ENCODE results near the gene DAW1.
"Not testable (repeated sequence)": the region's sequence is repeated elsewhere in the genome, so short reads cannot be mapped to it uniquely, and the experiment has no call there.

The DAW1 gene

DNA sequence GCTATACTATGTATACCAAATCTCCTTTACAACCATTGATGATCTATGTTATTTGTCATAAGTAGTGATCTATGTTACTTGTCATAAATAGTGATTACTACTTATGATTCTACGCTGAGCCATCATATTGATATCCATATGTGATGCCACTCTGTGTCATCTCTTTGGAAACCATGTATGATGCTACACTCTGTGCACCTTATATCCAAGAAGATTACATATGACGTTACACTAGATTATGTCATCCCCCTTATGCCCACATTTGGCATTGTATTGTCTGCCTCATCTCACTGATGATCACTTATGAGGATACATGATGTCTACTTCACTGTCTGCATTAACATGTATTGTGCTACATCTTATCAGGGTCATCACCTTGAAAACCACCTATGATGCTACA lies 42.9 kb downstream of the DAW1 start:
- DNase-seq (ENCODE audit: low spot score): no peak

DNA sequence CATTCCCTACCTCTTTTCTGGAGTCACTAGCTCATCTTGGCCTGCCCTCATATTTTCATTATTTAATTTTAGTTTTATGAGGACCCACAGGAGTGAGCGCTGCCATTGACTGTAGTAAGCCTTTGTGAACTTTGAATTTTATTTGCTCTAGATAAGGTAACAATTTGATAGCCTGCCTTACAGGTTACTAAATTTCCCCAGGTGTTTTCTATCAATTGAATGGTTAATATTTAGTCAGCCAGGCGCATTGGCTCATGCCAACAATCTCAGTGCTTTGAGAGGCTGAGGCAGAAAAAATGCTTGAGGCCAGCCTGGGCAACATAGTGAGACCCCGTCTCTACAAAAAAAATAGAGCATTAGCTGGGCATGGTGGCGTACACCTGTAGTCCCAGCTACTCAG lies 50.2 kb downstream of the DAW1 start:
- no peak for DNase-seq (ENCODE audit: low spot score)

DNA sequence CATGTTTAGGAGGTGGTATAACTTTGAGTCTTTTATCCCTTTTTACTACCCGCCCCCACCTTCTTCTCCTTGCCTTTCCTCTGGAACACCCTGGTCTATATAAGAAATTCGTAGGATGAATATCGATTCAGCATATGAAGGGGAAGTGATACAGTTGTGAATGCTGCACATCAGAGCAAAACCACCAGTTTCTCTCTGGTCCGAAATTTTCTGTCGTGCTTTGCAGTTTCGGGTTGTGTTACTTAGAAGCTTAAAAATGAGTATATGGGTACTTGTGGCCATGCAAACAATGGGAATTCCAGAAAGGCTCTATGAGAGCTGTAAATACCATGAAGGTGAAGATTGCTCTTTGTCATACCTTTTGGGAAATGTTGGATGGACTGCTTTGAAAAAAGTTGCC lies 60.6 kb downstream of the DAW1 start:
- no peak for DNase-seq (ENCODE audit: low spot score)

DNA sequence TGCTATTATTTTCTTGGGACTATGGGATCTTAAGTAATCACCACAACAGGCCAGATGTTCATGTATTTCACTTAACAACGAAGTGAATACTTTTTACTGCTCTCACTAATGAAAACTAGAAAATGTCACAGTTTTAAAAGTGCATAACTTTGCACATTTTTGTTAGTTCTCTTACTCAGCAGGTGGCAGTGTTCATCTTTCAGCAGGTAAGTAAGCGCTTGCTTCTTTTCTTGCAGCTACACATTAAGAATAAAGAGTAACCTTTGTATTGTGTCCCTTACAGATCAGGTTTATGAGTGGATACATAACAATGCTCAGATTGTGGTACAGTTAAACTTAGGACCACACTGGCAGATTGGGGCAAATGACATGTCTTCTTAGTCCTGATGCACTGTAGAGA lies 61.0 kb downstream of the DAW1 start:
- DNase-seq (ENCODE audit: low spot score): no peak

DNA sequence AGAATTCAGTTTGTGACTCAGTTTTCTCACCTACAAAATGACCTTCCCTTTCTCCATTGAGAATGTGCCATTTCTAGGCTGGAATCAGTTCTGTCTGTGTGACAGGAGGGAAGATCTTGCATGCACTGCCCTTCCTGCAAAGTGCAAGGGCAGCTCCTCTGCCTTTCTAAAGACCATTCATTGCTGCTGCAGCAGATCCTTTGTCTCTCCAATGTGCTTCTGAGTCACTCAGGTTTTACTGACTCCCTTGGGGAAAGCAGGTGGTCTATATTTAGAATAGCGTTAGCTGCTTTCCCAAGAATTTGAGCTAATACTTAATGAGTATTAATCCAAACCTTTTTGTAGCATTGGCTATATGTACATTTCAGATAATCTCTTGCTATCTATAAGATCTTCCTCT lies 62.5 kb downstream of the DAW1 start:
- DNase-seq (ENCODE audit: low spot score): no peak

DNA sequence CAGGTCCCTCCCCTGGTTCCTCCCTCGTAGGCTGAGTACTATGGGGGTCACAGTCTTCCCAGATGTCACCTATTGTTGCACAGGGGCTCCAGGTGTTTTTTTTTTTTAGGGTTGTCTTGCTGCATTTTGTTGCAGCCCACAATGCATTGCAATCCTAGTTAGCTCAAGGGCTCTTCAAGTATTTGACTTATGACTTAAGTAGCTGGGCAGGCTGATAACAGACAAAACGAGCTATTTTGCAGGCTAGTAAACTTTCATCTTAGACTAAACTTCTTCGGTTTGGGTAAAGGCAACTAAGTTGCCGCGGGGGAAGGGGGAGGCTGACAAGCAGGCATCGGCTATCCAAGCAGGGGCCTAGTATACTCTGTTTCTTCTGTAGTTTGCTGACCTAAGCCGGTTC lies 64.8 kb downstream of the DAW1 start:
- DNase-seq (ENCODE audit: low spot score): not testable (repeated sequence)

DNA sequence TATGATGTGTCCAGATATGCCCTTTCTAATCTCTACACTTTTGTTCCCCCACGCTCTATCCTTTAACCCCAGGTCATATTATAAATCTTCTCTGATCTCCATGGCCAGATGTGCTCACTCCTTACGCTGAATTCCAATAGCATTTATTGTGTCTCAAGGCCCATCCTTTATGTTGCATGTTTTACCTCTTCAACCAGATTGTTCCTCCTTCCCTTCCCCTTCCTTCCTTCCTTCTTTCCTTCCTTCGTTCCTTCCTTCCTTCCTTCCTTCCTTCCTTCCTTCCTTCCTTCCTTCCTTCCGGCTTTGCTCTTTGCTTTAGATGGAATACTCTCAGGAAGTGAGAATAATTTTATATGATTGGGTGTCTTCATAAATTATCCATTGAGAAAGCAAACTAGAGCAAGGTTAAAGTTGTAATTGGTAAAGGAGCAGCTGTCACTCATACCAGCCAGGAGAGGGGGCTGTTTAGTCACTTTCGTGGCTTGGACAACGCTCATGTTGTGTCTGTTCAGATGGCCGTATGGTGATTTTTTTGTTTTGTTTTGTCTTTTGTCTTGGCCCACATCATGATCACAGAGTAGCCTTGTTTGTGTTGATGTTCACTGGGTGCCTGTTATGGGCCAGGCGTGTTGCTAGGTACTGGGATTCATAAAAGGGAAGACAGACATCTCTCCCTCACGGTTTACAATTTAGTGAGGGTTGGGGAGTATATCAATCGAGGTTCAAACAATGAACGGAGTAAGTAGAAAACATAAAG lies 68.0 kb downstream of the DAW1 start:
- DNase-seq (ENCODE audit: low spot score): peak; percentile 36

DNA sequence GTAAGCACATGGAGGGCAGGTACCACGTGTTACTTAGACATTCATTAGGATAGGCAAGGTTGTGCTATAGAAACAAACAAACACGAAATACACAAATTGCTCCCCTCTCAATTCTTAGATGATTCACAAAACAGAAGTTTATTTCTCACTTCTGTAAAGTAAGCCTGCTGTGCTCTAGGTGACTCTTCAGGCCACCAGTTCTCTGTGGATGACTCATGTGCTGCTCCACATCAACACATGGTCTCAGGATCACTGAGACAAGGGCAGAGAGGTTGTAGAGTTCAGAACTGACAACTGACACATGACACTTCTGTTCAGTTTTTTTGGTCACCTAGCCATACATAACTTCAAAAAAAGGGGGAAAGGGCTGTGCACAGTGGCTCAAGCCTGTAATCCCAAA lies 70.6 kb downstream of the DAW1 start:
- no peak for DNase-seq (ENCODE audit: low spot score)

DNA sequence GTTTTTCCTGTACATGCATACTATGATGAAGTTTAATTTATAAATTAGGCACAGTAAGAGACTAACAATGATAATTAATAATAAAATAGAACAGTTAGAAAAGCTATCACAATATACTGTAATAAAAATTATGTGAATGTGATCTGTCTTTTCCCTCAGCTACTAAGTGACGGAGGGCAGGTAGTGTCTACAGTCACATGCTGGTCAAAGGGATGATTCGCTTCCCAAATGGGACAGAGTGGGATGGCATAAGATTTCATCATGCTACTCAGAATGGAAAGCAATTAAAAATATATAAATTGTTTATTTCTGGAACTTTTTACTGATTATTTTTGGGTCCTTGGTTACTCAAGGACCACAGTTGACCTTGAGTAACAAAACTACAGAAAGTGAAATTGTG lies 71.5 kb downstream of the DAW1 start:
- no peak for DNase-seq (ENCODE audit: low spot score)

DNA sequence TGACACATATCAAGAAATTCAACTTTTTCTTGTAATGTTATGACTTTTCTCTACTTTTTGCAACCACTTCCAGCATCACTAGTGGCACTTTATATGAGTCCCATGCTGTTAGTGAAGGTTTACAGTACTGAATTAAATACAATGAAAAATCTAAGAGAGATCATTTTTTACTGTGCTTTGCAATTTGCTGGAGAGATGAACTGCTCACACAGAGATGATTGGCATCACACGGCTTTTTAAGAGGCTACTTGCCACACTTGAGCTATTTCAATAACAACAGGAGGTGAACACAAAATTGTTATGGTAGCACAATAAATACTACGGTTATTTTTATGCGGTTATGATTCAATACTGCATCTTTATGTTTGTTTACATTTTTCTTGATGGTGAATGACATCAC lies 88.9 kb downstream of the DAW1 start:
- DNase-seq (ENCODE audit: low spot score): no peak

DNA sequence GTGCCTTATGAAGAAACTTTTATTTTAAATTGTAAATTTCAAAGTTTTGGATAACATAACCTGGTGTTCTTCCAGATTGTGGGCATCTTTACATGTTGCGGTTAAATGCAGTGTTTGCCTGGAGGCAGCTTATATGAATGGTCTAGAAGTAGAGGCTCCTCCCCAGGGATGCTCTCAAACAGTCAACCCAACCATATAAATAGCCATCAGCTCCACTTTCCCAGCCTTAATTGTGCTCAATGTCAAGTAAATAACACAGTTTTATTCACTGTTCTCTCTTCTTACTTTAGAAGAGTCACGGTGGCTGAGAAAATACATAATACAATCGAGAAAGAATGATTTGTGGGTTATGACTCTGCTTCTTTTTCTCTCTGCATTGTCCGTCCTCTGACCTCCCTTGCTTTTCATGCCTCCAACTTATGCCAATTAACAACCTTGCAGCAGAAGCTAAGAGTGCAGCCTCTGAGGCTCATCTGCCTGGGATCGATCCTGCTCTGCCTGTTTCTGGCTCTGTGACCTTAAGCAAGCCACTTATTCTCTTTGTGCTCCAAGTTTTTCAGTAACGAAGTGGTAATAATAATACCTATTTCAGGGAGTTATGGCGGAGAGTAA lies 100.3 kb downstream of the DAW1 start:
- no peak for DNase-seq (ENCODE audit: low spot score)

DNA sequence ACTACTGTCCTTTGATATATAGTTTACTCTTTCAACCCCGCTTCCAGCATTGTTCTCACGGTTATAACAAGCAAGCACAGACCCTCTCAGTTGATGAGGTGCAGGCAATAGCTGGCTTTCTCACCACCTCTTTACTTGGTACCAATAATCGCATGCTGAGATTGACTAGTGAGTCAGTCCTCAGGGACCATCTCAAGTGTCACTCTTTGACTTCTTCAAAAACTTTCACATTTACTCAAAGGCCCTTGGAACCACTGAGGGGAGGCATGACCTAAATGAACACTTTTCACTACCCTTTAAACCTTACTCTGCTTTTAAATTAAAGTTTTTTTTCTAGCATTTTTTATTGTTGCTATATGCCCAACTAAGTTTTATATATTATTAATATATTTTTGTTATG lies 101.8 kb downstream of the DAW1 start:
- DNase-seq (ENCODE audit: low spot score): no peak

Data from HuH-7 (cell line).